HG03442 (cell line): Measurements from ENCODE around the gene WDR37.
"Not testable (repeated sequence)": the region's sequence is repeated elsewhere in the genome, so short reads cannot be mapped to it uniquely, and the experiment has no call there.

Source experiments
- ATAC-seq: cut with Tn5 transposase; IDR thresholded peaks from one replicate; pipeline ENCODE4 v1.9.1; 2021; ENCODE audit warnings: mild to moderate bottlenecking, moderate library complexity; ENCODE audit not compliant: unreplicated experiment

The WDR37 gene

GRCh38 chr10:1151076-1152033, 95.2 kb downstream of the WDR37 start:
- ATAC-seq, result no peak

- ATAC-seq, result no peak
Measured at GRCh38 chr10:1152386-1153250, 96.4 kb downstream of the WDR37 start.

GRCh38 chr10:1153251-1153763, 97.1 kb downstream of the WDR37 start:
- no peak for ATAC-seq

GRCh38 chr10:1153805-1154351, 97.7 kb downstream of the WDR37 start:
- ATAC-seq, result no peak

GRCh38 chr10:1154531-1155295, 98.5 kb downstream of the WDR37 start:
- no peak for ATAC-seq

- no peak for ATAC-seq
Measured at GRCh38 chr10:1155791-1156615, 99.8 kb downstream of the WDR37 start.

- no peak for ATAC-seq
Measured at GRCh38 chr10:1156616-1156886, 100.4 kb downstream of the WDR37 start.

GRCh38 chr10:1156921-1157614, 100.9 kb downstream of the WDR37 start:
- ATAC-seq, result no peak

GRCh38 chr10:1157615-1157933, 101.4 kb downstream of the WDR37 start:
- ATAC-seq, result no peak

- no peak for ATAC-seq
Measured at GRCh38 chr10:1158066-1158465, 101.9 kb downstream of the WDR37 start.

- ATAC-seq, result not testable (repeated sequence)
Measured at GRCh38 chr10:1158536-1158935, 102.4 kb downstream of the WDR37 start.

GRCh38 chr10:1159131-1160061, 103.2 kb downstream of the WDR37 start:
- ATAC-seq, result no peak

- ATAC-seq, result no peak
Measured at GRCh38 chr10:1160561-1161314, 104.6 kb downstream of the WDR37 start.

GRCh38 chr10:1161315-1161673, 105.1 kb downstream of the WDR37 start:
- ATAC-seq, result not testable (repeated sequence)

- no peak for ATAC-seq
Measured at GRCh38 chr10:1162481-1163203, 106.5 kb downstream of the WDR37 start.

GRCh38 chr10:1163204-1163660, 107.0 kb downstream of the WDR37 start:
- ATAC-seq, result no peak

GRCh38 chr10:1163831-1164230, 107.6 kb downstream of the WDR37 start:
- ATAC-seq, result no peak
